K562 (cell line): Measurements from ENCODE around the gene SCYL1. TPM values are rescaled to one million over a fixed set of nuclear protein-coding genes. Genes with fewer than 3 reads are reported as not detected.
A peak's percentile ranks its signal among the peaks of the same experiment; 100 is the strongest.

Experiments used
- ATF7 ChIP-seq: fragments of 450-650 bp; IDR thresholded peaks from 2 replicates; pipeline ENCODE4 v1.7.1; 2014; ENCODE audit warnings: mild to moderate bottlenecking, moderate library complexity
- BMI1 ChIP-seq: fragments of 150-350 bp; IDR thresholded peaks from 2 replicates; pipeline ENCODE4 v1.6.1; 2014; ENCODE audit warnings: low read length
- CC2D1A ChIP-seq: fragments of 450-650 bp; IDR thresholded peaks from 2 replicates; pipeline ENCODE4 v1.6.1; 2017; ENCODE audit warnings: mild to moderate bottlenecking
- CTBP1 ChIP-seq: fragments of 450-650 bp; IDR thresholded peaks from 2 replicates; pipeline ENCODE4 v1.6.1; 2016; ENCODE audit warnings: borderline replicate concordance
- FOXJ3 ChIP-seq: sonication (generic); formaldehyde crosslinking; IDR thresholded peaks from 2 replicates; pipeline ENCODE4 v1.4.0; 2020; ENCODE audit warnings: mild to moderate bottlenecking, missing genetic modification reagents
- KAT7 ChIP-seq: sonication (generic); formaldehyde crosslinking; IDR thresholded peaks from 2 replicates; pipeline ENCODE4 v1.8.0; 2022; ENCODE audit warnings: missing genetic modification reagents, mild to moderate bottlenecking, borderline replicate concordance
- KDM4B ChIP-seq, 2 experiments: fragments of 450-650 bp in 1 of 2; sonication (generic) in 1 of 2; IDR thresholded peaks; 2 replicates each; pipeline ENCODE4 v1.6.1; 2016 to 2017; ENCODE audit warnings: borderline replicate concordance in 2 of 2, antibody characterized with exemption in 1 of 2, low read depth in 1 of 2, mild to moderate bottlenecking in 1 of 2
- LCOR ChIP-seq: sonication (generic); formaldehyde crosslinking; IDR thresholded peaks from 2 replicates; pipeline ENCODE4 v1.8.0; 2022; ENCODE audit warnings: mild to moderate bottlenecking, missing genetic modification reagents
- MBD1 ChIP-seq: fragments of 250-450 bp; sonication (Bioruptor Pico); IDR thresholded peaks from 2 replicates; pipeline ENCODE4 v1.8.0; 2022; ENCODE audit warnings: inconsistent platforms
- MEF2D ChIP-seq: conservative IDR thresholded peaks from 2 replicates; pipeline ENCODE4 v1.6.1; 2016; ENCODE audit warnings: low read depth, missing genetic modification characterization, missing compliant biosample characterization
- NR3C1 ChIP-seq: sonication (generic); formaldehyde crosslinking; IDR thresholded peaks from 2 replicates; pipeline ENCODE4 v1.8.1; 2022; ENCODE audit warnings: missing genetic modification reagents
- POLR2G ChIP-seq: fragments of 200-400 bp; formaldehyde crosslinking; IDR thresholded peaks from 2 replicates; pipeline ENCODE4 v1.6.1; 2017; ENCODE audit warnings: low read depth, mild to moderate bottlenecking, antibody characterized with exemption, low read length, moderate library complexity
- PPARD ChIP-seq: fragments of 250-450 bp; sonication (Bioruptor Pico); IDR thresholded peaks from 2 replicates; pipeline ENCODE4 v1.8.0; 2022; ENCODE audit warnings: inconsistent platforms, mild to moderate bottlenecking, moderate library complexity
- SIN3B ChIP-seq: fragments of 450-650 bp; IDR thresholded peaks from 2 replicates; pipeline ENCODE4 v1.6.1; 2017; ENCODE audit warnings: low read depth, mild to moderate bottlenecking, moderate library complexity
- TCF3 ChIP-seq: sonication (generic); formaldehyde crosslinking; IDR thresholded peaks from 2 replicates; pipeline ENCODE4 v1.4.0; 2020; ENCODE audit warnings: mild to moderate bottlenecking, missing genetic modification reagents
- U2AF1 ChIP-seq: fragments of 200-400 bp; formaldehyde crosslinking; optimal IDR thresholded peaks from 2 replicates; pipeline ENCODE3; 2017; ENCODE audit warnings: mild to moderate bottlenecking, low read depth, low read length, moderate library complexity
- ZBTB43 ChIP-seq: sonication (generic); formaldehyde crosslinking; IDR thresholded peaks from 2 replicates; pipeline ENCODE4 v1.8.0; 2023; ENCODE audit warnings: mild to moderate bottlenecking, missing genetic modification reagents
- ZNF12 ChIP-seq: sonication (generic); formaldehyde crosslinking; IDR thresholded peaks from 2 replicates; pipeline ENCODE4 v1.4.0; 2020; ENCODE audit warnings: mild to moderate bottlenecking, missing genetic modification reagents
- ZNF311 ChIP-seq: fragments of 250-450 bp; sonication (Bioruptor Pico); IDR thresholded peaks from 2 replicates; pipeline ENCODE4 v1.4.0; 2020; ENCODE audit warnings: mild to moderate bottlenecking, moderate library complexity
- ZNF431 ChIP-seq: sonication (generic); formaldehyde crosslinking; IDR thresholded peaks from 2 replicates; pipeline ENCODE4 v1.8.0; 2022; ENCODE audit warnings: mild to moderate bottlenecking, missing genetic modification reagents
- ZNF76 ChIP-seq: fragments of 250-450 bp; sonication (Bioruptor Pico); IDR thresholded peaks from 2 replicates; pipeline ENCODE4 v1.4.0; 2020; ENCODE audit warnings: mild to moderate bottlenecking, moderate library complexity, borderline replicate concordance
- ZNF785 ChIP-seq: fragments of 250-450 bp; sonication (Bioruptor Pico); IDR thresholded peaks from 2 replicates; pipeline ENCODE4 v1.4.0; 2020; ENCODE audit warnings: mild to moderate bottlenecking
- polyA plus RNA-seq, 8 experiments: library from polyadenylated mRNA; depleted of rRNA in 4 of 8; stranded (reverse) in 5 of 8; unstranded in 3 of 8; fragments of >200 nt; fragmentation: Nextera tagmentation in 2 of 8; fragmentation: Illumina TruSeq in 1 of 8; extraction: Ambion mirVana in 2 of 8; extraction: Trizol in 1 of 8; gene quantifications; 2 replicates each; pipeline versions ENCODE4 v1.2.1 to v1.2.3, GENCODE V29; 2011 to 2014; ENCODE audit warnings: inconsistent platforms in 1 of 8, missing spikeins in 1 of 8
- total RNA-seq, 7 experiments: library from RNA; depleted of rRNA in 6 of 7; stranded (reverse); fragments of >200 nt in 6 of 7; fragmentation: Illumina TruSeq in 2 of 7; extraction: Trizol in 2 of 7; gene quantifications; 2 replicates each; pipeline versions ENCODE4 v1.2.1 to v1.2.3, GENCODE V29; 2011 to 2021; ENCODE audit warnings: low replicate concordance in 1 of 7
- TF ChIP-seq, protein P1 (sequence below), 3 experiments: fragments of 200-800 bp in 1 of 3; sonication (Bioruptor generic) in 1 of 3; sonication (generic) in 1 of 3; formaldehyde crosslinking in 1 of 3; IDR thresholded peaks; 2 replicates each; pipeline versions ENCODE4 v1.6.1 to v1.8.0; 2016 to 2022; ENCODE audit warnings: mild to moderate bottlenecking in 2 of 3, missing compliant biosample characterization in 2 of 3, missing genetic modification characterization in 2 of 3, missing genetic modification reagents in 1 of 3
- TF ChIP-seq, protein P2 (sequence below): IDR thresholded peaks from 2 replicates; pipeline ENCODE4 v1.6.1; 2012; ENCODE audit warnings: low read depth, low read length, improper control_type of control experiment, borderline replicate concordance

SCYL1 gene
- total and polyA plus RNA-seq, 9 of the 15 experiments (the other 6 are each of a cell fraction or from before 2014, with no cell fraction given), result 1.9 to 145 (median 57.6) TPM

DNA sequence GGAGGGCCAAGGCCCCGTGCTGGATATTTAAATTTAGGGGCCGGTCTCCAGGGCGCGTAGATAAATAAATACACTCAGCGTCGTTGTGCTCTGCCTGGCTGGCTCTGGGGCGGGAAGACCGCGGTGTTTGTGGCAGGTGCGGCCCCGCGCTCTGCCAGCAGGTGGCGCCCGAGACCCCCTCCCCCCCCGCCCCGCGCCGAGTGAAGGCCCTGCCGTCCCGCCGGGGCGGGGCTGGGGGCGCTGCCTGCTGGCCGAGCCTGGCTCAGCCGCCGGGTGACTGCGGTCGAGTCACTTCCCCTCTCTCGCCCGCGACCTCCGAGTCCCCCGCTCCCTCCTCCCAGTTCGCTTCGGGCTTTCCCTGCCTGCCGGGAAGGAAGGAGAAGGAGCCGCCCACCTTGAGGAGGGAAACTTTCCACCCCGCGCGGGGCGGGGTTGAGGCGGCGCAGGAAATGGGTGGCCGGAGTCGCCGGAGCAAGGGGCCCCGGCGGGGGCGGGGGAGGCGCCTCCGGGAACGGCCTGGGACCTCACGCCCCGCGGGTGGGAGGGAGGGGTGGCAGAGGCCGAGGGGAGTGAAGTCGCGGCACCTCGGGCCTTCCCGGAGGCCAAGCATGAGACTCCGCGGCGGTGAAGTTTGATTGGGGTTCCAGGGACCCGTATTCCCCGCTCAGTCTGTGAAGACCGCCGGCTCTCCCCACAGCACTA is 49.4 kb downstream of the SCYL1 start (continued):
- TF ChIP-seq, protein P1, sequence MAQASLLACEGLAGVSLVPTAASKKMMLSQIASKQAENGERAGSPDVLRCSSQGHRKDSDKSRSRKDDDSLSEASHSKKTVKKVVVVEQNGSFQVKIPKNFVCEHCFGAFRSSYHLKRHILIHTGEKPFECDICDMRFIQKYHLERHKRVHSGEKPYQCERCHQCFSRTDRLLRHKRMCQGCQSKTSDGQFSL (CRISPR knock-in tag; IDR thresholded peaks at IDR 0.05), result peak; percentile 98
- TF ChIP-seq, protein P1 (tag; IDR thresholded peaks at IDR 0.05), result peak in 1 of 2 experiments; percentile 97; a peak in 2 of 4 replicates
- TF ChIP-seq NR3C1 (CRISPR knock-in tag), result no peak
- TF ChIP-seq CC2D1A, result no peak
- TF ChIP-seq ZNF431 (CRISPR knock-in tag), result no peak
- no peak for TF ChIP-seq U2AF1
- TF ChIP-seq ZBTB43 (CRISPR knock-in tag), result no peak
- no peak for TF ChIP-seq ZNF785 (CRISPR knock-in tag)
- TF ChIP-seq KAT7 (CRISPR knock-in tag), result peak; percentile 48
- TF ChIP-seq FOXJ3 (CRISPR knock-in tag), result no peak
- TF ChIP-seq BMI1, result no peak
- no peak for TF ChIP-seq ZNF311 (CRISPR knock-in tag)
- no peak for TF ChIP-seq MBD1 (CRISPR knock-in tag)
- 0 out of 2 replicates have a peak, but pooled peaks have one; percentile 31 for TF ChIP-seq LCOR
- TF ChIP-seq, protein P2, sequence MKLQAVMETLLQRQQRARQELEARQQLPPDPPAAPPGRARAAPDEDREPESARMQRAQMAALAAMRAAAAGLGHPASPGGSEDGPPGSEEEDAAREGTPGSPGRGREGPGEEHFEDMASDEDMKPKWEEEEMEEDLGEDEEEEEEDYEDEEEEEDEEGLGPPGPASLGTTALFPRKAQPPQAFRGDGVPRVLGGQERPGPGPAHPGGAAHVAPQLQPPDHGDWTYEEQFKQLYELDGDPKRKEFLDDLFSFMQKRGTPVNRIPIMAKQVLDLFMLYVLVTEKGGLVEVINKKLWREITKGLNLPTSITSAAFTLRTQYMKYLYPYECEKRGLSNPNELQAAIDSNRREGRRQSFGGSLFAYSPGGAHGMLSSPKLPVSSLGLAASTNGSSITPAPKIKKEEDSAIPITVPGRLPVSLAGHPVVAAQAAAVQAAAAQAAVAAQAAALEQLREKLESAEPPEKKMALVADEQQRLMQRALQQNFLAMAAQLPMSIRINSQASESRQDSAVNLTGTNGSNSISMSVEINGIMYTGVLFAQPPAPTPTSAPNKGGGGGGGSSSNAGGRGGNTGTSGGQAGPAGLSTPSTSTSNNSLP, result no peak
- TF ChIP-seq SIN3B, result 0 out of 2 replicates have a peak, but pooled peaks have one; percentile 21
- peak in 1 of 2 experiments; percentile 55; a peak in 1 of 4 replicates for TF ChIP-seq KDM4B (IDR thresholded peaks at IDR 0.05; ENCODE audit: borderline replicate concordance in 2 of 2, low read depth in 1 of 2)
- peak; percentile 37 for TF ChIP-seq TCF3
- peak; percentile 66 for TF ChIP-seq ATF7
- no peak for TF ChIP-seq PPARD (CRISPR knock-in tag)
- no peak for TF ChIP-seq MEF2D (tag)
- peak; percentile 68 for TF ChIP-seq CTBP1
- no peak for TF ChIP-seq ZNF12
- peak; percentile 76 for TF ChIP-seq POLR2G
- no peak for TF ChIP-seq ZNF76
